GM12874 (cell line): ENCODE data around the gene PROSER3.

Experiments used
- TF ChIP-seq, protein P1 (sequence below): IDR thresholded peaks from 2 replicates; pipeline ENCODE4 v1.5.1; 2011; ENCODE audit warnings: low read depth, mild to moderate bottlenecking, control low read depth, low read length, moderate library complexity; ENCODE audit not compliant: insufficient read depth

PROSER3 gene

DNA sequence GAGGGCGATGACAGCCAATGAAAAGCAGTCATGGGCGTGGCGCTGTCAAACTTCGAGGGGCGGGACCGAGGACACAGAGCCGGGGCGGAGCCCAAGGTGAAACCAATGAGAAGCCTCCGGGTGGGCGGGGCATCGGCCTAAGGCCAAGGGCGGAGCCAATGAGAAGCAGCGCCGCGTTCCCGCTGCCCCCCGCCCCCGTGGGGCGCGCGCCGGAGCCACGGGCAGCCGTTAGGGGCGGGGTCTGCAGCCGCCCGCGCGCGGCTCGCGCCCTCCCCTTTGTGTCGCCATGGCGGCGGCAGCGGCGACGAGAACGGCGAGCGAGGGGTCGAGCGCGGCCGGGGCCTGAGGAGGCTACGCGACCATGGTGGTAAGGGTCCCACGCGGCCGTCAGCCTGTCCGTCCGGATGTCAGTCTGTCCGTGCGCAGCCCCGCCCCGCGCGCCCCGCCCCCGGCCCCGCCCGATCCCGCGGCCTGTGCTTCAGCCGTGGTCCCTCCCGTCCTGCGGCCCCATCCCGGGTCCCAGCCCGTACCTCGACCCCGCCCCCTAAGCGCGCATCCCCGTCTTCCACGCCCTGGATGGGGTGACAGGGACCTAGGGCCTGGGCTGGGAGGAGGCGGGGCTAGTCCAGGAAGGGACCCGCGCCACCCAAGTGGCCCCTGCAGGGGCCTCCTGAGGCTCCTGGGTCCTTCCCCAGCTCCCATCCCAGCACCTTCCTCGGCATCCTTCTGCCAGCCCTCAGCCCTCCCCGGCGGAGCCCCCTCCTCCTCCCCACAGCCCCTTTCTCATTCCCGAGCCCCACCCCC is 17.5 kb downstream of the PROSER3 start, which contains the start of gene ARHGAP33:
ARHGAP33 (plus strand) TSS at position 267 of the 804 bp plus-strand sequence; CDS start at position 362, 95 bp downstream.
- TF ChIP-seq, protein P1, sequence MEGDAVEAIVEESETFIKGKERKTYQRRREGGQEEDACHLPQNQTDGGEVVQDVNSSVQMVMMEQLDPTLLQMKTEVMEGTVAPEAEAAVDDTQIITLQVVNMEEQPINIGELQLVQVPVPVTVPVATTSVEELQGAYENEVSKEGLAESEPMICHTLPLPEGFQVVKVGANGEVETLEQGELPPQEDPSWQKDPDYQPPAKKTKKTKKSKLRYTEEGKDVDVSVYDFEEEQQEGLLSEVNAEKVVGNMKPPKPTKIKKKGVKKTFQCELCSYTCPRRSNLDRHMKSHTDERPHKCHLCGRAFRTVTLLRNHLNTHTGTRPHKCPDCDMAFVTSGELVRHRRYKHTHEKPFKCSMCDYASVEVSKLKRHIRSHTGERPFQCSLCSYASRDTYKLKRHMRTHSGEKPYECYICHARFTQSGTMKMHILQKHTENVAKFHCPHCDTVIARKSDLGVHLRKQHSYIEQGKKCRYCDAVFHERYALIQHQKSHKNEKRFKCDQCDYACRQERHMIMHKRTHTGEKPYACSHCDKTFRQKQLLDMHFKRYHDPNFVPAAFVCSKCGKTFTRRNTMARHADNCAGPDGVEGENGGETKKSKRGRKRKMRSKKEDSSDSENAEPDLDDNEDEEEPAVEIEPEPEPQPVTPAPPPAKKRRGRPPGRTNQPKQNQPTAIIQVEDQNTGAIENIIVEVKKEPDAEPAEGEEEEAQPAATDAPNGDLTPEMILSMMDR = no peak

DNA sequence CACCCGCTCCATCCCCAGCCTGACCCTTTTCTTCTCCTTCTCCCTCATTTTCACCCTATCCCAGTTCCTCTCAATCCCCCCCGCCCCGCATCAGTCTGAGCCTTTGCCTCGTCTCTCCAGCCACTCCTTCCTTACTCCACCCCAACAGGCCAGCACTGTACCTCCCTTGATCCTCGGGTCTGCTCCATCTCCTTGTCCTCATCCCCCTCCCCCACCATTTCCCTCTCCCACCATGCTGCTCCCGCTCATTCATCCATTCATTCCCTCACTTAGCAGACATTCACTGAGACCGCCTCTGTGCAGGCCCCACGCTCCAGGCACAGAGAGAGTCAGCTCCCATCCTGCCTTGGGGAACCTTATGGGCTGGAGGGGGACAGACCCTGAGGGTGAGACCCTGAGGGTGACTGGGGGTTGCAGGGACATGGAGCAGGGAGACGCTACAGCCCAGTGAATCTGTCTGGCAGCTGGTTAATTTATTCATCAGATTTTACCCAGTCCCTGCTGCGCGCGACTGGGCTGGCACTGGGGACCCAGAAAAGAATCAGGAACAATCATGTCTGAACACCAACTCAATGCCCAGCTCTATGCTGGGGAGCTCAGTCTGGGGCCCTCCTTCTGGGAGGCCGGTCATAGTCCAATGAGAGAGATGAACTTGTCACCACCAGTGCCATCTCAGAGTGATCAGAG is 18.3 kb downstream of the PROSER3 start:
- TF ChIP-seq, protein P1 = no peak

DNA sequence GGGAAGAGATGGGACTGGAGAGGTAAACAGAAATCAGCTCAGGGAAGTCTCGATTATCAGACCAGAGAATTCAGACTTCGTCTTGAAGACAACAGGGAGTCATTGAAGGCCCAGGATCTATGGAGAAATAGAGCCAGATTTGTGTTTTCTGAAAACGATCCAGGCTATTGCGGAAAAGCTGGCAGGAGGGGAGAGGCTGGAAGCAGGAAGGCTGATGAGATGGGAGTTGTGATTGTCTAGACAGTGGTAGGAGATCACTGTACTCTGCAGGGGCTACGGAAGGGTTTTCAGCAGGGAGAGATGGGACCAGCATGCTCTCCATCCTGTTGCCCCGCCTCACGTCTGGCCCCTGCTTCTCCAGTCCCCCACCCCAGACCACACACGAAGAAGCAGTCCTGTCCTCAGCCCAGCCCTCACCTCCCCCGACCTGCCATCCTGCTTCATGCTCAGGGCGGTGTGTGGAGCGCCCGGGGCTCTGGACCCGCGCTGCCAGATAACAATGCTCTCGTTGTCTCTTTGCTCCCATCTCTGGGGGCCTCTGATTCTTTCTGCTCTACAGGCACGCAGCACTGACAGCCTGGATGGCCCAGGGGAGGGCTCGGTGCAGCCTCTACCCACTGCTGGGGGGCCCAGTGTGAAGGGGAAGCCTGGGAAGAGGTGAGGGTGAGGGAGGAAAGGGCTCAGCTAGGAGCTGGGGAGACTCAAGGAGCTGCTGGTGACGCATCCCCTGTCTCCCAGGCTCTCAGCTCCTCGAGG is 19.3 kb downstream of the PROSER3 start:
- TF ChIP-seq, protein P1 = no peak

DNA sequence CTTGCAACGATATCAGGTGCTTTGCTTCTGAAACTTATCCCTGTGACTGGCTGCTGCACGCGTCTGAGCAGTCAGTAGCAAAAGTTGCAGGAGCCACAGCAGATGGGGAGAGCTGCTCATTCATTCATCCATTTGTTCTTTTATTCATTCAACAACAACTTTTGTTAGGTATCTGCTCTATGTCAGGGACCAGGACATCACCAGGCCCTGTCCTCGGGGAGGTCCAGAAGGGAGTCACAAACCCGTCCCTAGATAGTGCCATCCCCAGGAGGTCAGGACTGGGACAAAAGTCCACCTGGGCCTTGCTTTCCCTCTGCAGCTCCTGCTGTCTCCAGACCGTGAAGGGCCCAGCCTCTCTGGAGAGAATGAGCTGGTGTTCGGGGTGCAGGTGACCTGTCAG is 20.0 kb downstream of the PROSER3 start:
- TF ChIP-seq, protein P1 = no peak

DNA sequence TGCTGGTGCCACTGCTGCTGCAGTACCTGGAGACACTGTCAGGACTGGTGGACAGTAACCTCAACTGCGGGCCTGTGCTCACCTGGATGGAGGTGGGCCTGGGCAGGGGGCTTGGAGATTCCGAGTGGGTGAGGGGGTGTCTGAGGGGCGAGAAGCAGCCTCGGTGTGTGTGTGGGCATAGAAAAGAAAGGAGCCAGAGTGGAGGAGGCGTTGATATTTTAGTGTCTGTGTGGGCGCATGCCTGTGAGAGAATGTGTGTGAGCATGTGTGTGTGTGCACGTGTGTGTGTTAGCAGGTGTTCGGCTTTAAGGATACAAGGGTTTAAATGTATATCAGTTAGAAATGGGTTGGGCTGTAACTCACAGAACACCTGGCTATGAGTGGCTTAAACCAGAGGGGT is 21.1 kb downstream of the PROSER3 start:
- TF ChIP-seq, protein P1 = no peak

DNA sequence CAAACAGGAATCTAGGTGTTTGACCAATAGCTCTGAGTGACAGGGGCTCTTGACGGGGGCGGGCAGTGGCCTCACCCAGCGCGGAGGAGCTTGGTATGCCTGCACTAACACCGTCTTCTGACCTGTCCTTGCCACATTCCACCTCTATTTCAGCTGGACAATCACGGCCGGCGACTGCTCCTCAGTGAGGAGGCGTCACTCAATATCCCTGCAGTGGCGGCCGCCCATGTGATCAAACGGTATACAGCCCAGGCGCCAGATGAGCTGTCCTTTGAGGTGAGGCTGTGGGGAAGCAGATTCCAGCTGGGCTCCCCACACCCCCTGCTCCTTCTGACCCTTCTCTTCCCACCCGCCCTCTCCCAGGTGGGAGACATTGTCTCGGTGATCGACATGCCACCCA is 22.1 kb downstream of the PROSER3 start:
- TF ChIP-seq, protein P1 = no peak

DNA sequence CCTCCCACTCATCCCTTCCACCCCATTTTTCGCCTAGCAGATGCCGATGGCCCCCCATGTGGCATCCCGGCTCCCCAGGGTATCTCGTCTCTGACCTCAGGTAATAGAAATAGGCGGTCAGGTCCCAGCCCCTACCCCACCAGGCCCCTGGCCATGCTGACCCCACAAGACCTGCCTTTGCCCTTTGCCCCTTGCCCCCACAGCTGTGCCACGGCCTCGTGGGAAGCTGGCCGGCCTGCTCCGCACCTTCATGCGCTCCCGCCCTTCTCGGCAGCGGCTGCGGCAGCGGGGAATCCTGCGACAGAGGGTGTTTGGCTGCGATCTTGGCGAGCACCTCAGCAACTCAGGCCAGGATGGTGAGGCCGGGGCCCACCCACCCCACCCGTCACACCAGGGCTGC is 22.7 kb downstream of the PROSER3 start:
- TF ChIP-seq, protein P1 = no peak
